ENCODE data around the gene ZBTB7C.

DNA sequence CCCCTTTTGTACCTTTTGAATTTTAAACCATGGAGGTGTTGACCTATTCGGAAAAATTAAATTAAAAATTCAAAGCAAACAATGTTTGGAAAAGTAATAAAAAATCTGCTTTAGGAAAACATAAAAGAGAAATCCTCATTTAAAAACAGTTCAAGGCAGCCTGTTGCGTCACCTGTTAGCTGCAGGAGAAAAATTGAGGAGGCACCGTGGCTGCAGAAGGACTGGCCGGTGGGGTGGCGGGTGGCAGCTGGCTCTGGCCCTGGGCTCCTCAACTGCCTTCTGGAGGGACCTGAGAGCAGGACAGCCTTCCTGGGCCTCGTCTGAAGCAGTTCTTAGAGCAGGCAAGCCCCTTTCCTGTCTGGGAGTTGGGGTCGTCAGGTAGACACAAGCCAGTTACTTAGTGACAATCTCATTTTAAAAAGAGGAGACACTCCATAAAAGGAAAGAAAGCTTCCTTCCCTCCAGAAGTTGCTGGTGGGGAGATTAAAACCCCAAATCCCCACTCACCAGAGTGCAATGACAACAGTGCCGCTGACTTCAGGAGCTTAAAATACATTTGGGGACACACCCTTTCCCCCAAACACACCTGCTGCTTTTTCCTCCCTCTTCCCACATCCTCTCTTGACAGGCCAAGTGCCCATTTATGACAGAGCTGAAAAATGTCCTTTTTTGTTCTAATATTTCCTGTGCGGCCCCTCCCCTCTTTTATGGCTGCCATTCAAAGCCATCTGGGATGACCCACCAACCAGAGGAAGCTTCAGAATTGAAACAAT lies 9.7 kb downstream of the ZBTB7C start:
- TF ChIP-seq, protein P1, sequence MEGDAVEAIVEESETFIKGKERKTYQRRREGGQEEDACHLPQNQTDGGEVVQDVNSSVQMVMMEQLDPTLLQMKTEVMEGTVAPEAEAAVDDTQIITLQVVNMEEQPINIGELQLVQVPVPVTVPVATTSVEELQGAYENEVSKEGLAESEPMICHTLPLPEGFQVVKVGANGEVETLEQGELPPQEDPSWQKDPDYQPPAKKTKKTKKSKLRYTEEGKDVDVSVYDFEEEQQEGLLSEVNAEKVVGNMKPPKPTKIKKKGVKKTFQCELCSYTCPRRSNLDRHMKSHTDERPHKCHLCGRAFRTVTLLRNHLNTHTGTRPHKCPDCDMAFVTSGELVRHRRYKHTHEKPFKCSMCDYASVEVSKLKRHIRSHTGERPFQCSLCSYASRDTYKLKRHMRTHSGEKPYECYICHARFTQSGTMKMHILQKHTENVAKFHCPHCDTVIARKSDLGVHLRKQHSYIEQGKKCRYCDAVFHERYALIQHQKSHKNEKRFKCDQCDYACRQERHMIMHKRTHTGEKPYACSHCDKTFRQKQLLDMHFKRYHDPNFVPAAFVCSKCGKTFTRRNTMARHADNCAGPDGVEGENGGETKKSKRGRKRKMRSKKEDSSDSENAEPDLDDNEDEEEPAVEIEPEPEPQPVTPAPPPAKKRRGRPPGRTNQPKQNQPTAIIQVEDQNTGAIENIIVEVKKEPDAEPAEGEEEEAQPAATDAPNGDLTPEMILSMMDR (IDR thresholded peaks at IDR 0.05): no peak
- no peak for TF ChIP-seq POLR2A (IDR thresholded peaks at IDR 0.05)

Data from esophagus squamous epithelium (tissue), 4 donors.